ENCODE results near the gene TMEM126B.

Gene TMEM126B

GRCh38 chr11:85682330-85683305, 54.2 kb downstream of the TMEM126B start:
- peak; percentile 56 to 63 for DNase-seq (ENCODE audit: low read depth in 2 of 2)

- DNase-seq (ENCODE audit: low read depth in 2 of 2) = no peak
Measured at GRCh38 chr11:85685125-85685819, 56.9 kb downstream of the TMEM126B start.

- DNase-seq (ENCODE audit: low read depth in 2 of 2) = no peak
Measured at GRCh38 chr11:85685820-85686459, 57.5 kb downstream of the TMEM126B start, which contains the start of gene CCDC89. CCDC89 (minus strand) TSS chr11:85686195; CDS start chr11:85686130, 65 bp downstream.

All from stimulated activated CD4-positive, alpha-beta T cell treated with anti-CD3 and anti-CD28 coated beads, Interleukin-4, amount 100 ng/mL, for 48 hours (primary cell).